Activated T-helper 1 cell treated with anti-CD3 and anti-CD28 coated beads, Interleukin-12 subunit alpha, Interleukin-12 subunit beta, Interleukin-2, Interleukin-4 antibody, amounts not matched to agents 30 ng/mL and 10 ng/mL and 1 ng/mL, durations not matched to agents 14 hours and 24 hours and 36 hours (primary cell): ENCODE measurements around the gene DDC. TPM values are rescaled to one million over a fixed set of nuclear protein-coding genes. Genes with fewer than 3 reads are reported as not detected.
"Not testable (repeated sequence)": the region's sequence is repeated elsewhere in the genome, so short reads cannot be mapped to it uniquely, and the experiment has no call there.

ENCODE experiments used
- DNase-seq: peaks from one replicate; pipeline ENCODE4 v3.0.0; 2021; ENCODE audit warnings: low spot score
- H3K27ac Mint-ChIP-seq: one replicate; pipeline ENCODE4 v1.8.0; 2021; ENCODE audit warnings: mild to moderate bottlenecking, mixed read lengths
- H3K27me3 Mint-ChIP-seq: one replicate; pipeline ENCODE4 v1.8.0; 2022; ENCODE audit warnings: mild to moderate bottlenecking, moderate library complexity, mixed read lengths; ENCODE audit not compliant: insufficient read depth
- H3K36me3 Mint-ChIP-seq: one replicate; pipeline ENCODE4 v1.8.0; 2021; ENCODE audit warnings: low read depth, mixed read lengths
- H3K4me1 Mint-ChIP-seq: one replicate; pipeline ENCODE4 v1.8.0; 2021; ENCODE audit warnings: low read depth, mixed read lengths
- H3K4me3 Mint-ChIP-seq: one replicate; pipeline ENCODE4 v1.8.0; 2021; ENCODE audit warnings: mild to moderate bottlenecking, moderate library complexity, mixed read lengths
- H3K9me3 Mint-ChIP-seq: one replicate; pipeline ENCODE4 v1.8.0; 2021; ENCODE audit warnings: mixed read lengths
- intact Hi-C: fragments of 100-400 bp; cut with micrococcal nuclease; formaldehyde crosslinking; loops from one replicate; pipeline ENCODE4 v1.15.1; 2024
- total RNA-seq: library from RNA; stranded (reverse); gene quantifications from 2 replicates; pipeline ENCODE4 v1.2.3, GENCODE V29; 2022

Gene DDC
- total RNA-seq, 1 donor from 2014 or later, result not detected

DNA sequence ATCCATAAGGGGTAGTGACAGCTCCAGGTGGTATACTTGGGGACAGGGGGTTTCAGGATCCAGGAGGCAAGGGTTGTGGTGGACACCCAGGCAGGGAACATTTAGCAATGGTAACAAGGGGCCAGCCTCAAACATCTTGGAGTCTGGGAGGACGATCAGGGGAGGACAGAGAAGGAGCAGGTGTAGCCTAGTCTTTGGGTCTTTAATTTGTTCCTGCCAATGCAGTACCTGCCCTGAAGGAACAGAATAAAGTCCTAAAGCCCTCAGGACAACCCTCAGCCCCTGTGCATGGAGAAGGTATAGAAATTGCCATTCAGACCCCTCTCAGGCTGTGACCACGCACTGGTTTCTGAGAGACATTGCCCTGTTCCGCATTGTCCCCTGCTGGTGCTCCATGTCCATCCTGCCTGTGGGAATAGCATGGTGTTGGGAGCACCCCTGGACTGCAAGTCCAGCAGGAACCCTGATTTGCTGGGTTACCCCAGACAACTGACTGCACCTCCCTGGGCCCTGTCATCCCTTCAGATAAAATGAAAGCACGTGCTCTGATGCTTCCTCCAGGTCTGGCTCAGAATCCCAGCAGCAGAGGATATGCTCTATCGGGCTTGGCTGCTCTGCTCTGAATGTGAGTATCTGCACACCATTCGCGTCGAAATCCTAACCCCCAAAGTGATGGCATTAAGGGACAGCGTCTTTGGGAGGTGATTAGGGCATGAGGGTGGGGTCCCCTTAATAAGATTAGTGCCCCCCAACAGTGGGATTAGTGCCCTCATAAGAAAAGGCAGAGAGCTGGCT lies 24.2 kb downstream of the DDC start:
- DNase-seq, result no peak
- Mint-ChIP-seq H3K36me3 (no peaks in the 10 kb centered on the region), H3K4me3 (no peak overlapping the region), H3K27ac (no peak overlapping the region), H3K27me3 (peaks cover 4% of the 10 kb centered on the region), H3K9me3 (no peaks in the 10 kb centered on the region), H3K4me1 (no peaks in the 10 kb centered on the region)
- intact Hi-C loops, result no loop called here

GRCh38 chr7:50539725-50540124 lies 25.5 kb downstream of the DDC start:
- Mint-ChIP-seq H3K4me1 (peaks cover under 1% of the 10 kb centered on the region), H3K27me3 (no peaks in the 10 kb centered on the region), H3K36me3 (no peaks in the 10 kb centered on the region), H3K27ac (no peak overlapping the region), H3K4me3 (no peak overlapping the region), H3K9me3 (no peaks in the 10 kb centered on the region)
- intact Hi-C loops, result no loop called here
- DNase-seq, result no peak

GRCh38 chr7:50538478-50538877 lies 26.7 kb downstream of the DDC start:
- Mint-ChIP-seq H3K4me3 (no peak overlapping the region), H3K27me3 (peaks cover 2% of the 10 kb centered on the region), H3K4me1 (peaks cover 8% of the 10 kb centered on the region), H3K9me3 (no peaks in the 10 kb centered on the region), H3K27ac (no peak overlapping the region), H3K36me3 (no peaks in the 10 kb centered on the region)
- DNase-seq, result no peak
- intact Hi-C loops, result no loop called here

DNA sequence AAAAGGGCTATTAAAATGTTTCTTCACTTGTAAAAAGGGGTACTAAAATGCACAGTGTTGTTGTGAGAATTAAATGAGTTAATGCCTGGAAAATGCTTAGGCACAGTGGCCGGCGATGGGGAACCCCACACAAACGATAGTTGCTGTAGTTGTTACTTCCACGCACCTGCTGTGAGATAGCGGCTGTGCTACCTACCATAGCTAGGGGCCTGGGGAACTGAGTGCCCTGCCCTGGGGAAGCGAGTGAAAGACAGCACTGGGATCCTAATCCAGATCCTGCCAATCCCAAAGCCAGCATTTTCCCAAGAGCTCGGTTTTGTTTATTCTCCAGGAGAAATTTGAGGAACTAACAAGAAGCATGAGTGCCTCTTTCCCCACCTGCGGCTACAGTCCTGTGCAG lies 27.8 kb downstream of the DDC start:
- Mint-ChIP-seq H3K27me3 (peaks cover 5% of the 10 kb centered on the region), H3K4me3 (no peak overlapping the region), H3K27ac (no peak overlapping the region), H3K36me3 (no peaks in the 10 kb centered on the region), H3K9me3 (no peaks in the 10 kb centered on the region), H3K4me1 (peaks cover 8% of the 10 kb centered on the region)
- no peak for DNase-seq
- intact Hi-C loops, result no loop called here

GRCh38 chr7:50535291-50535711 lies 29.9 kb downstream of the DDC start:
- DNase-seq, intact Hi-C loops, H3K4me3 Mint-ChIP-seq, H3K9me3 Mint-ChIP-seq, H3K27me3 Mint-ChIP-seq, H3K27ac Mint-ChIP-seq, H3K36me3 Mint-ChIP-seq: not testable (repeated sequence)
- peaks cover 17% of the 10 kb centered on the region for H3K4me1 Mint-ChIP-seq

DNA sequence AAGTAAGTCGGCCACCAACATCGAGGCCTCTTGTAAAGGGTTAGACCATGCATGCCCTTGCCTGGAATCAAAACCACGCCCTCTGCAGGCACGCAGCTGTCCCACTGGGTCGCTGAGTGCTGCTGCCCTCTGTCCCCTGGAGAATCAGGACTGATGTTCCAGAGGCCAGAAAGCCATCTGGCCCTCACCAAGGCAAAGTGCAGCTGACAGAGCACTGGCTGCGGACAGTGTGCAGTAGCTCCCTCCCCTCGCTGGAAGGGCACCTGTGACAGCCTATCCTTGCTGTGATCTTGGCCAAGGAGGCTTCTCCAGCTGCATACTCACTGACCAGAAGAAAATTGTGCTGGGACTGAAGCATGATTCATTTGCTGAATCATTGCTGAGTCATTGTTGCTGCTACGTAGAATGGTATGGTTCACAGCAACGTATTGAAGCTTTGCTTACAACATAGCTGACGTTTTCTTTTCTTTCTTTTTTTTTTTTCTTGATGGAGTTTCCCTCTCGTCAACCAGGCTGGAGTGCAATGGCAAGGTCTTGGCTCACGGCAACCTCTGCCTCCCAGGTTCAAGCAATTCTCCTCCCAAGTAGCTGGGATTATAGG lies 30.4 kb downstream of the DDC start:
- DNase-seq, result no peak
- no peaks in the 10 kb centered on the region for H3K9me3 Mint-ChIP-seq
- H3K4me1 Mint-ChIP-seq, result peaks cover 17% of the 10 kb centered on the region
- H3K36me3 Mint-ChIP-seq, result no peaks in the 10 kb centered on the region
- intact Hi-C loops, result no loop called here
- H3K27ac Mint-ChIP-seq, result no peak overlapping the region
- H3K4me3 Mint-ChIP-seq, result no peak overlapping the region
- H3K27me3 Mint-ChIP-seq, result peaks cover 9% of the 10 kb centered on the region

- no peak overlapping the region for H3K27ac Mint-ChIP-seq
- DNase-seq, result no peak
- H3K4me3 Mint-ChIP-seq, result no peak overlapping the region
- peaks cover 17% of the 10 kb centered on the region for H3K4me1 Mint-ChIP-seq
- intact Hi-C loops, result no loop called here
- no peaks in the 10 kb centered on the region for H3K9me3 Mint-ChIP-seq
- H3K27me3 Mint-ChIP-seq, result peaks cover 11% of the 10 kb centered on the region
- H3K36me3 Mint-ChIP-seq, result no peaks in the 10 kb centered on the region
Measured at GRCh38 chr7:50533866-50534265, 31.3 kb downstream of the DDC start.

DNA sequence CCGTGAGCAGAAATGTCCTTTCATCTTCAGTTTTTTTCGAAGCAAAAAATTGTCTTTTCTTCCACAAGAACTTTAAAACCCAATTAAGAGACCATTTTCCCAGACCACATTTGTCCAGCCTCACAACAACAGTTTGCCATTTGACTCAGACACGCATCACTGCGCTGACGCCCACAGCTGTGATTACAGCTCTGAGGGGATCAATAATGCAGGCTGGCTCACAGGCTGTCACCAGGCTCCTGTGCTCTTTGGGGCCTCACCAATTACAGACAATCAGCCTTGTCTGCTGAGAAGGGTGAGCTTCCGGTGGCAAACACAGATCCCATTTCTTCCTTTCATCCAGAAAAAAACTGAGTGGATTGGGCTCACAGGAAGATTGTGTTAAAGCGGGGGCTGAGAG lies 33.3 kb downstream of the DDC start:
- Mint-ChIP-seq H3K4me3 (no peak overlapping the region), H3K27me3 (peaks cover 13% of the 10 kb centered on the region), H3K9me3 (no peaks in the 10 kb centered on the region), H3K36me3 (no peaks in the 10 kb centered on the region), H3K4me1 (peaks cover 17% of the 10 kb centered on the region), H3K27ac (no peak overlapping the region)
- no peak for DNase-seq
- intact Hi-C loops, result loop anchor here (1.0 kb wide), 1 partner anchor 14 kb away; no protein-coding TSS in a partner anchor

GRCh38 chr7:50531401-50531911 lies 33.7 kb downstream of the DDC start:
- H3K27ac Mint-ChIP-seq, result peak overlapping the region; percentile 40
- H3K4me1 Mint-ChIP-seq, result peaks cover 17% of the 10 kb centered on the region
- H3K27me3 Mint-ChIP-seq, result peaks cover 13% of the 10 kb centered on the region
- no peak overlapping the region for H3K4me3 Mint-ChIP-seq
- H3K9me3 Mint-ChIP-seq, result no peaks in the 10 kb centered on the region
- no peaks in the 10 kb centered on the region for H3K36me3 Mint-ChIP-seq
- DNase-seq, result no peak
- intact Hi-C loops, result no loop called here

GRCh38 chr7:50530766-50531165 lies 34.4 kb downstream of the DDC start:
- Mint-ChIP-seq H3K27me3 (peaks cover 13% of the 10 kb centered on the region), H3K36me3 (no peaks in the 10 kb centered on the region), H3K9me3 (no peaks in the 10 kb centered on the region), H3K27ac (no peak overlapping the region), H3K4me3 (no peak overlapping the region), H3K4me1 (peaks cover 17% of the 10 kb centered on the region)
- DNase-seq, result no peak
- intact Hi-C loops, result no loop called here

- no peaks in the 10 kb centered on the region for H3K9me3 Mint-ChIP-seq
- no peak for DNase-seq
- intact Hi-C loops, result no loop called here
- H3K27ac Mint-ChIP-seq, result no peak overlapping the region
- H3K4me1 Mint-ChIP-seq, result peaks cover 12% of the 10 kb centered on the region
- peaks cover 12% of the 10 kb centered on the region for H3K27me3 Mint-ChIP-seq
- no peak overlapping the region for H3K4me3 Mint-ChIP-seq
- no peaks in the 10 kb centered on the region for H3K36me3 Mint-ChIP-seq
Measured at GRCh38 chr7:50529093-50529862, 35.9 kb downstream of the DDC start.

DNA sequence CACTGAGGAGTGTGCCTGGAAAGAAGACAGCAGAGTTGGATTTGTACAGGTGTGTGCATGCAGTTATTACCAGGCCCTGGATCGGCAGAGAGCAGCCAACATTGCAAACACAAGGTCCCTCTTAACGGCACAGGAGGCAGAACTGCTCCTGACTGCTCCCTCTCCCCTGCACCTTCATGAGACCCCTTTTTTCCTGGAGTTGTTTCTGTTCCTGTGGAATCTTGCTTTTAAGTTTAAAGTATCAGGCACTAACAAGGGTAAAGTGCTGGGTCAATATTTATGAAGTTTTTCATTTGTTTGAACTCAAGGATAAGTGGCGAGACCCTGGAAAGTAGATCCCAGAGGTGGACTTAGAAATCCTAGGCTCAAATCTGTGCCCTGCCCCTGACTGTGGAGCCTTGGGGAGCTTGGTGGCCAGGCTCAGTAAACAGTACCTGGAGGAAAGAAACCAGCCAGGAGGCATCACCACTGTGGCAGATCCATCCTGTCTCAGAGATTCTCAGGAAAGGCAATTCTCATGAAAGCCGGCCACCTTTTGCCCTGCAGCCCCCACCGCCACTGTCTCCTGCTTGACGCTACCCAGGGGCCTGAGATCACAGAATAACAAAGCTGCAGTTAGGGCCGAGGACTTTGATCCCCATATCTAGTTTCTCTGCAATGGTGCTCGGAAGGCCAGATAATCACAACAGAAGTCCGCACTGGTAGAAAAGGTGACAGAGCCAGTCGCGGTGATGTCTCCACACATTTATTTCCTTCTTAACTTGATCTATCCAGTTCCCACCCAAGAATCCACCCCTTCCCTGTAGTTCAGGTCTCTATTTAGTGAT lies 36.7 kb downstream of the DDC start:
- Mint-ChIP-seq H3K36me3 (no peaks in the 10 kb centered on the region), H3K9me3 (no peaks in the 10 kb centered on the region), H3K27ac (no peak overlapping the region), H3K4me3 (no peak overlapping the region), H3K27me3 (peaks cover 20% of the 10 kb centered on the region), H3K4me1 (peaks cover 10% of the 10 kb centered on the region)
- intact Hi-C loops, result no loop called here
- no peak for DNase-seq
